ENCODE measurements around the gene MLEC. TPM values are rescaled to one million over a fixed set of nuclear protein-coding genes. Genes with fewer than 3 reads are reported as not detected.
A peak's percentile ranks its signal among the peaks of the same experiment; 100 is the strongest.

The MLEC gene
- total RNA-seq, 1 donor from 2014 or later: 172 TPM

DNA sequence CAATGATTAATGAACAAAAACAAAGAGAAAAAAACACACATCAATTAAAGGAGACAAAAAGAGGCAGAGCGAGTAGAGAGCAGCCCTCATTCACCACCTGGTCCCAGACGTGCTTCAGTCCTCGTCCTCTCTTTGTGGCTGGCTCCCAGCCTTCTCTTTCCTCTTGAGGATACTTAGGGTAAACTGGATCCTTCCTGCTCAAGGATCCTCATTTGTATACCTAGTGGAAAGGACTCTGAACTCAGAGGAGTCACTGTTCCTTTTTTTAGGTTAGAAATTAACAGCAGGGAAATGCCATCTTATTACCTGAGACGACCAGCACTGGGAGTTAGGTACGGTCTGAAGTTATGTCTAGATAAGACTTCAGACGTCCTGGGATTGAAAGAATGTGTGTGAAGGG is 9.7 kb downstream of the MLEC start:
- Mint-ChIP-seq H3K4me1 (ENCODE audit: unreplicated experiment) (peaks cover 21% of the 10 kb centered on the region), H3K27ac (peak overlapping the region; percentile 55), H3K9me3 (no peaks in the 10 kb centered on the region), H3K36me3 (peaks cover 32% of the 10 kb centered on the region), H3K27me3 (no peaks in the 10 kb centered on the region), H3K4me3 (no peak overlapping the region)
- DNase-seq (ENCODE audit: extremely low spot score, unreplicated experiment): no peak
- TF ChIP-seq, protein P1, sequence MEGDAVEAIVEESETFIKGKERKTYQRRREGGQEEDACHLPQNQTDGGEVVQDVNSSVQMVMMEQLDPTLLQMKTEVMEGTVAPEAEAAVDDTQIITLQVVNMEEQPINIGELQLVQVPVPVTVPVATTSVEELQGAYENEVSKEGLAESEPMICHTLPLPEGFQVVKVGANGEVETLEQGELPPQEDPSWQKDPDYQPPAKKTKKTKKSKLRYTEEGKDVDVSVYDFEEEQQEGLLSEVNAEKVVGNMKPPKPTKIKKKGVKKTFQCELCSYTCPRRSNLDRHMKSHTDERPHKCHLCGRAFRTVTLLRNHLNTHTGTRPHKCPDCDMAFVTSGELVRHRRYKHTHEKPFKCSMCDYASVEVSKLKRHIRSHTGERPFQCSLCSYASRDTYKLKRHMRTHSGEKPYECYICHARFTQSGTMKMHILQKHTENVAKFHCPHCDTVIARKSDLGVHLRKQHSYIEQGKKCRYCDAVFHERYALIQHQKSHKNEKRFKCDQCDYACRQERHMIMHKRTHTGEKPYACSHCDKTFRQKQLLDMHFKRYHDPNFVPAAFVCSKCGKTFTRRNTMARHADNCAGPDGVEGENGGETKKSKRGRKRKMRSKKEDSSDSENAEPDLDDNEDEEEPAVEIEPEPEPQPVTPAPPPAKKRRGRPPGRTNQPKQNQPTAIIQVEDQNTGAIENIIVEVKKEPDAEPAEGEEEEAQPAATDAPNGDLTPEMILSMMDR (conservative IDR thresholded peaks at IDR 0.05): no peak

DNA sequence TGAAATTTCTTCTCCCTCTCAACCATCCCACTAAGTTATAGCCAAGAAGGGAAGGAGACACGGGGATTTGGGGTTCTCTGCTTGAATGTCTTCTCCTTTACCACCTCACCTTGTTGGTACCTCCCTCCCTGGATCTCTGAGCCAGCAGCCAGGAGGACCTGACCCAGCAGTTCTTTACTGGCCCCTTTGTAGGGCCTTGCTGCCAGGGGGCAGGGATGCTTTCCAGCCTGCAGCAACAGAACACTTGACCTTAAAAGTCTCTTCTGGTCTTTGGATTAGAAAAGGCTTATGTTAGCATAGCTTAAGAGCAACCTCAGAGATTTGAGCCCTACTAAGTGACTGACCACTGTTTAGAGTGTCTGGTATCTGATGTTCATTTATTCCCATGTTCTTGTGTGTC is 10.4 kb downstream of the MLEC start:
- H3K4me3 Mint-ChIP-seq: no peak overlapping the region
- TF ChIP-seq, protein P1 (conservative IDR thresholded peaks at IDR 0.05): no peak
- DNase-seq (ENCODE audit: extremely low spot score, unreplicated experiment): no peak
- peaks cover 13% of the 10 kb centered on the region for H3K4me1 Mint-ChIP-seq (ENCODE audit: unreplicated experiment)
- peaks cover 36% of the 10 kb centered on the region for H3K36me3 Mint-ChIP-seq
- H3K27me3 Mint-ChIP-seq: no peaks in the 10 kb centered on the region
- no peak overlapping the region for H3K27ac Mint-ChIP-seq
- no peaks in the 10 kb centered on the region for H3K9me3 Mint-ChIP-seq

DNA sequence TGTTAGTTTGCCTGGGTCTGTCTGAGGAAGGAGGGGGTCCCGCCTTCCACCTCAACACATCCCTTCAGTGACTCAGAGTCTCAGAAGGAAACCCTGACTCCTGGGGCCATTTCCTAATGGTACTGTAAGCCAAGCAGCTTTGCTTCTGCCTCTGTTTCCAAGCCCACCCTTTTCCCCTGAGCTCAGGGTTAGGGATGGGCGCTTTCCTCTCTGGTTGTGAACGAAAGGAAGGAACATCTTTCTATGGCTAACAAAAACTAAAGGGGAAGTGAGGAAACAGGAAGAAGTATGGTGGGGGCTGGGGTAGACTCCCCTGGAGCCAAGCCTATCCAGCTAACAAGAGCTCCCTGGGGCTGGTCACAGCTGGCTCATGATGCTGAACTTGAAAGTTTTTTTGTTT is 11.7 kb downstream of the MLEC start:
- H3K4me3 Mint-ChIP-seq: no peak overlapping the region

DNA sequence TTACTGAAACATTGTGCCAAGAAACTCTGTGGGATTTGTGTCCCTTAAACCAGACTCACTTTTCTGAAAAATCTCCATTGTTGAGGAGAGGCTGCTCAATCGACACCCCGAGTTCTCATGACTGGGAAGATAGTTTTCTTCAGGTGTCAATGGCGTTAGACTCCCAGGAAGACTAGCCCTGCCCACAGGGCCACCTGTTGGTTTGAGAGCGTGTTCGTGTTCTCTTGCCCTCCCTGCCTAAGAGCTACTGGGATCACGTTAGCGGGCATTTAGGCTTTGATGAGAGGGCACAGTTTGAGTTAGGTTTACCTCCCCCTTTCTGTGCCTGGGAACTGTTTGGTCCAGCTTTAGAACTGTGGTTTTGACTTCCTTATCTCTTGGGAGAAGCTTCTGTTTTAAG is 12.6 kb downstream of the MLEC start:
- DNase-seq (ENCODE audit: extremely low spot score, unreplicated experiment): no peak
- H3K27me3 Mint-ChIP-seq: no peaks in the 10 kb centered on the region
- H3K36me3 Mint-ChIP-seq: peaks cover 34% of the 10 kb centered on the region
- H3K9me3 Mint-ChIP-seq: no peaks in the 10 kb centered on the region
- H3K27ac Mint-ChIP-seq: no peak overlapping the region
- TF ChIP-seq, protein P1 (conservative IDR thresholded peaks at IDR 0.05): no peak
- no peak overlapping the region for H3K4me3 Mint-ChIP-seq
- H3K4me1 Mint-ChIP-seq (ENCODE audit: unreplicated experiment): no peaks in the 10 kb centered on the region

More for the DNA sequence above, 11.7 kb downstream of the MLEC start:
- TF ChIP-seq, protein P1 (conservative IDR thresholded peaks at IDR 0.05): no peak
- peaks cover 36% of the 10 kb centered on the region for H3K36me3 Mint-ChIP-seq
- no peak for DNase-seq (ENCODE audit: extremely low spot score, unreplicated experiment)
- H3K27ac Mint-ChIP-seq: no peak overlapping the region
- H3K4me1 Mint-ChIP-seq (ENCODE audit: unreplicated experiment): peaks cover 6% of the 10 kb centered on the region
- H3K9me3 Mint-ChIP-seq: no peaks in the 10 kb centered on the region
- H3K27me3 Mint-ChIP-seq: no peaks in the 10 kb centered on the region

DNA sequence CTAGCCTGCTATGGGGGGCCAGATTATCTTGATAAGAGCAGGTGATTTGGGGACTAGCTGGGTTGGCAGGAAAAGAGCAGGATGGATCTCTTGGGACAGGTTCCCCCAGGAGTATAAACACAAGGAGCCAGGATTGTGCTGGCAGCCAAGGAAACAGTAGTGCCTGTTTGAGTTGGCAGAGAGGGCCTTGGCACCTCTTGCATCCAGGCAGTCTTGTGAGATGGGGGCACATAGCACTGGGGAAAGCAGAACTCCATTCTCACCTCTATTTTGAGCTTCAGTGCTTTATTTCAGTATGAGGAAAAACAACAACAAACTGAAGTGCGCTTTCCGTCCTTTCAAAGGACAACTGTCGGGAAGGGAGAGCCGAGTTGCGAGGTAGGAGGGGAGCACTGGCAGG is 13.9 kb downstream of the MLEC start:
- no peak for DNase-seq (ENCODE audit: extremely low spot score, unreplicated experiment)
- Mint-ChIP-seq H3K4me1 (ENCODE audit: unreplicated experiment) (no peaks in the 10 kb centered on the region), H3K9me3 (no peaks in the 10 kb centered on the region), H3K27ac (no peak overlapping the region), H3K4me3 (no peak overlapping the region), H3K36me3 (peaks cover 23% of the 10 kb centered on the region), H3K27me3 (no peaks in the 10 kb centered on the region)
- TF ChIP-seq, protein P1 (conservative IDR thresholded peaks at IDR 0.05): no peak

DNA sequence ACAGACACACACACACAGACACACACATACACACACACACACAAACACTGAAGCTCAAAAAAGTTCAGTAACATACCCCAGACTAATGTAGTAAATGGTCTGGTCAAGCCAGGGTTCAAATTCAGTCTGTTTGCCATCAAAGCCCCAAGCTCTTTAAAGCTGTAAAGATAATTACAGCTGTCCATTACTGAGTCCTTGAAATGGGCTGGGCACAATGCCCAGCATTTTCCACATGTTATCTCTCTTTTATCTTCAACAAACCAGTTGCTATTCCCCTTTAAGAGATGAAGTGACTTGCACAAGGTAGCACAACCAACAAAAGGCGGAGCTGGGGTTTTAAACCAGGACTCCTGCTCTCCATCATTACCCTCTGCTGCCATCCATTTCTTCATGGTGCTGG is 15.7 kb downstream of the MLEC start:
- TF ChIP-seq, protein P1 (conservative IDR thresholded peaks at IDR 0.05): no peak
- Mint-ChIP-seq H3K36me3 (peaks cover 14% of the 10 kb centered on the region), H3K4me3 (no peak overlapping the region), H3K27me3 (no peaks in the 10 kb centered on the region), H3K4me1 (ENCODE audit: unreplicated experiment) (no peaks in the 10 kb centered on the region), H3K27ac (no peak overlapping the region), H3K9me3 (no peaks in the 10 kb centered on the region)
- no peak for DNase-seq (ENCODE audit: extremely low spot score, unreplicated experiment)
